OCI-LY7 (cell line): Measurements from ENCODE around the gene SOCS6. TPM values are rescaled to one million over a fixed set of nuclear protein-coding genes. Genes with fewer than 3 reads are reported as not detected.

Experiments used
- BruUV-seq: library from RNA; stranded (reverse); fragments of 400-500 nt; replicated peaks from 2 replicates; lab custom pipeline; 2021; lab: Mats Ljungman, UMichigan
- CTCF ChIA-PET: fragments of 300-600 bp; sonication (Branson Sonifier 250); formaldehyde crosslinking; loops from one replicate; lab custom pipeline; 2022; ENCODE audit warnings: antibody characterized with exemption; ENCODE audit not compliant: unreplicated experiment; lab: Charles Lee
- POLR2A ChIA-PET: fragments of 300-600 bp; sonication (Branson Sonifier 250); formaldehyde crosslinking; loops from one replicate; lab custom pipeline; 2022; ENCODE audit warnings: antibody characterized with exemption; lab: Charles Lee
- DNase-seq: peaks from one replicate; pipeline ENCODE4 v3.0.0-alpha.2; 2015; ENCODE audit warnings: low spot score
- H2AFZ ChIP-seq: fragments of 200-600 bp; sonication (generic), shearing (Covaris generic); 2 replicates; pipeline ENCODE4 v1.6.1; 2014; ENCODE audit warnings: mild to moderate bottlenecking, antibody characterized with exemption, low read length, moderate library complexity
- H3K27ac ChIP-seq: fragments of 200-600 bp; sonication (generic); 2 replicates; pipeline ENCODE4 v1.5.1; 2014; ENCODE audit warnings: mixed run types, low read depth, mild to moderate bottlenecking, moderate library complexity, low read length, inconsistent platforms; ENCODE audit not compliant: poor library complexity, severe bottlenecking
- H3K36me3 ChIP-seq: fragments of 200-600 bp; sonication (generic); 2 replicates; pipeline ENCODE4 v1.6.1; 2014; ENCODE audit warnings: mild to moderate bottlenecking, antibody characterized with exemption, low read length, moderate library complexity, mixed read lengths; ENCODE audit not compliant: insufficient read depth
- H3K4me1 ChIP-seq: fragments of 200-600 bp; sonication (generic); 2 replicates; pipeline ENCODE4 v1.5.1; 2014; ENCODE audit warnings: mild to moderate bottlenecking, low read length; ENCODE audit not compliant: insufficient read depth, poor library complexity, severe bottlenecking
- H3K4me2 ChIP-seq: fragments of 200-600 bp; sonication (generic); 2 replicates; pipeline ENCODE4 v1.6.1; 2014; ENCODE audit warnings: mild to moderate bottlenecking, low read length
- H3K4me3 ChIP-seq: fragments of 200-600 bp; sonication (generic); 2 replicates; pipeline ENCODE4 v1.5.1; 2014; ENCODE audit warnings: mild to moderate bottlenecking, low read depth, low read length; ENCODE audit not compliant: poor library complexity, severe bottlenecking
- H3K79me2 ChIP-seq: fragments of 200-600 bp; sonication (generic); 2 replicates; pipeline ENCODE4 v1.6.1; 2016; ENCODE audit warnings: low read depth, mild to moderate bottlenecking, low read length, moderate library complexity, mixed read lengths; ENCODE audit not compliant: insufficient read depth
- H3K9me2 ChIP-seq: fragments of 200-600 bp; sonication (generic); 2 replicates; pipeline ENCODE4 v1.6.1; 2016; ENCODE audit warnings: mild to moderate bottlenecking, low read length, mixed read lengths; ENCODE audit not compliant: insufficient read depth
- H3K9me3 ChIP-seq: fragments of 200-600 bp; sonication (generic); 2 replicates; pipeline ENCODE4 v1.6.1; 2014; ENCODE audit warnings: mild to moderate bottlenecking, mixed run types, low read length, mixed read lengths
- H4K20me1 ChIP-seq: fragments of 200-600 bp; sonication (generic); 2 replicates; pipeline ENCODE4 v1.6.1; 2014; ENCODE audit warnings: mild to moderate bottlenecking, antibody characterized with exemption, low read length, moderate library complexity, mixed read lengths; ENCODE audit not compliant: insufficient read depth
- EZH2phosphoT487 ChIP-seq: fragments of 200-600 bp; sonication (generic); IDR thresholded peaks from 2 replicates; pipeline ENCODE4 v1.6.1; 2018; ENCODE audit warnings: low read depth, borderline replicate concordance, mild to moderate bottlenecking, mixed run types, antibody characterized with exemption, low read length, moderate library complexity, mixed read lengths
- intact Hi-C: fragments of 100-400 bp; cut with micrococcal nuclease; formaldehyde crosslinking; loops from one replicate; pipeline ENCODE4 v1.10.0; 2022; ENCODE audit not compliant: unreplicated experiment
- total RNA-seq, 2 experiments: library from RNA; depleted of rRNA in 1 of 2; stranded (reverse); fragments of >200 nt in 1 of 2; shearing (Covaris generic) in 1 of 2; gene quantifications; 2 replicates each; pipeline ENCODE4 v1.2.3, GENCODE V29; 2014 to 2022
- TF ChIP-seq, protein P1 (sequence below): fragments of 200-600 bp; sonication (generic); conservative IDR thresholded peaks from 2 replicates; pipeline ENCODE4 v1.5.1; 2014; ENCODE audit warnings: mild to moderate bottlenecking, antibody characterized with exemption, low read length, moderate library complexity, mixed read lengths

Gene SOCS6
- total RNA-seq, 2 experiments from 2014 or later, result not detected

DNA sequence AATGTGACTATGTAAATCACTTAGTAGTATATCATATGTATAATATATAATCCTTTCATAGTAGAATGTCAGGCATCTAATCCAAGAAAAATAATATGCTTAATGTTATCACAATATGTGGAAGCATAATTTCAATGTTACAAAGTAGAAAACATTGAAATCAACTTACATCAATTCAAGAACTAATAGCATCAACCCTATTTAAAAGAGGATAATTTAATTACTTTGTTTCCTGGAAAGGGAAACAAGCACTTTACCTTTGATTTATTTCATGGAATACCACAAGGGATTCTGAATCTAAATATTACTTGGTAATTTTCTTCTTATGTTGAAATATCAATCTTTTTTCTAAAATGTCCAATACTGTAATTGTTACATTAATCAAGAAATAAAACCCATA is 30.6 kb upstream of the SOCS6 start:
- intact Hi-C loops, result no loop called here
- no peaks in the 10 kb centered on the region for H4K20me1 ChIP-seq
- no peak overlapping the region for H3K4me2 ChIP-seq
- no peaks in the 10 kb centered on the region for H3K4me1 ChIP-seq
- no peaks in the 10 kb centered on the region for H3K79me2 ChIP-seq
- no TSS peak for BruUV-seq
- H3K9me3 ChIP-seq, result no peaks in the 10 kb centered on the region
- H3K4me3 ChIP-seq, result no peak overlapping the region
- H3K36me3 ChIP-seq, result no peaks in the 10 kb centered on the region
- POLR2A ChIA-PET, result no interaction called here
- no peak overlapping the region for H2AFZ ChIP-seq
- H3K27ac ChIP-seq, result no peak overlapping the region
- no peak for DNase-seq
- CTCF ChIA-PET, result no interaction called here
- H3K9me2 ChIP-seq, result no peaks in the 10 kb centered on the region
- TF ChIP-seq EZH2phosphoT487, result no peak
- TF ChIP-seq, protein P1, sequence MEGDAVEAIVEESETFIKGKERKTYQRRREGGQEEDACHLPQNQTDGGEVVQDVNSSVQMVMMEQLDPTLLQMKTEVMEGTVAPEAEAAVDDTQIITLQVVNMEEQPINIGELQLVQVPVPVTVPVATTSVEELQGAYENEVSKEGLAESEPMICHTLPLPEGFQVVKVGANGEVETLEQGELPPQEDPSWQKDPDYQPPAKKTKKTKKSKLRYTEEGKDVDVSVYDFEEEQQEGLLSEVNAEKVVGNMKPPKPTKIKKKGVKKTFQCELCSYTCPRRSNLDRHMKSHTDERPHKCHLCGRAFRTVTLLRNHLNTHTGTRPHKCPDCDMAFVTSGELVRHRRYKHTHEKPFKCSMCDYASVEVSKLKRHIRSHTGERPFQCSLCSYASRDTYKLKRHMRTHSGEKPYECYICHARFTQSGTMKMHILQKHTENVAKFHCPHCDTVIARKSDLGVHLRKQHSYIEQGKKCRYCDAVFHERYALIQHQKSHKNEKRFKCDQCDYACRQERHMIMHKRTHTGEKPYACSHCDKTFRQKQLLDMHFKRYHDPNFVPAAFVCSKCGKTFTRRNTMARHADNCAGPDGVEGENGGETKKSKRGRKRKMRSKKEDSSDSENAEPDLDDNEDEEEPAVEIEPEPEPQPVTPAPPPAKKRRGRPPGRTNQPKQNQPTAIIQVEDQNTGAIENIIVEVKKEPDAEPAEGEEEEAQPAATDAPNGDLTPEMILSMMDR, result no peak

DNA sequence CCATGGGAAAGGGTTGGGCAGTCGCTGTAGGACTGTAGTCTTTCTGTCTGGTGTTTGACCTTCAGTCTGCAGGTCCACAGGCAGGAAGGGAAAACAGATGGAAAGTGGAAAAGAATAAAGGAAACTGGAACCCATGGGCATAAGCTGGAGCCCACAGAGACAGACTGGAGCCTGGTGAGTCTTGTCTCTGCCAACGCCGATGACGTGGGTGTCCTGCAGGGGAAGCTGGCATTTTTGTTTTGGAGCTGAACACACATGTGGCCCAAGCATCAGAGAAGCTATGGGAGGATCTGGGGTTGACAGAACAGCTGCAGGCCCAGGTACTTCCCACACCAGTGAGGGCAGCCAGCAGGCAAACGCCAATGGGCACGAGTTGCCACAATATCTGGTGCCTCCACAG is 28.2 kb upstream of the SOCS6 start:
- DNase-seq, result no peak
- Histone ChIP-seq H3K4me3 (no peak overlapping the region), H3K4me2 (no peak overlapping the region), H2AFZ (no peak overlapping the region), H3K4me1 (no peaks in the 10 kb centered on the region), H3K79me2 (no peaks in the 10 kb centered on the region), H3K9me3 (no peaks in the 10 kb centered on the region), H3K36me3 (no peaks in the 10 kb centered on the region), H3K9me2 (no peaks in the 10 kb centered on the region), H4K20me1 (no peaks in the 10 kb centered on the region), H3K27ac (no peak overlapping the region)
- ChIA-PET POLR2A (no interaction called here), CTCF (no interaction called here)
- no TSS peak for BruUV-seq
- TF ChIP-seq, protein P1, result no peak
- no peak for TF ChIP-seq EZH2phosphoT487
- intact Hi-C loops, result no loop called here

DNA sequence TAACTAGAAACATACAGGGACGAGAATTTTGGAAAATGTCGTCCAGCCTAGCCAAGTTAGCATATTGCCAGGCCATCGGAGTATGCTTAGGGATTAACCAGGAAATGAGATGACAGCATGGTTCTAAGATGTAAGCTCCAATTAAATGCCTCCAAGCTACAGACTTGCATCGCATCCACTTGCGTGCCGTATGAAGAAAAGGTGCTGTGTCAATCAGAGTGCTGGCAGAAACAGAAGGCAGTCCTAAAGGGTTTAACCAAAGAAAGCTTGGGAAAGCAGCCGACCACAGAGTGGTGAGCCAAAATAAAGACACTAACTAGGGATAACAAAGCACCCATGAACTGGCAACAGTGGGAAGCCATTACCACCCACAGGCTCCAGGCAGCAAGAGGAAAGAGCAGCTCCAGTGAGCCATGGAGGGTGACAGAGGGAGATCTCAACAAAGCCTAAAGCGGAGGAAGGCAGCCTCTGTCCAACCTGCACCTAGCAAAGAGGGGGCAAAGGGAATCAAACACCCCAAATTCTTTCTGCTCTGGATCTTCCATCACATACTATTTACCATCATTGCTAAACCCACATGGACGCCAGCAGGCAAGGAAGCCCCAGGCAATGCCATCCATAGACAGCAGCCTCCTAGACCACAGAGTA is 27.6 kb upstream of the SOCS6 start:
- ChIA-PET CTCF (no interaction called here), POLR2A (no interaction called here)
- H3K27ac ChIP-seq, result no peak overlapping the region
- no peak overlapping the region for H2AFZ ChIP-seq
- H3K36me3 ChIP-seq, result no peaks in the 10 kb centered on the region
- intact Hi-C loops, result no loop called here
- no peak overlapping the region for H3K4me2 ChIP-seq
- no peaks in the 10 kb centered on the region for H4K20me1 ChIP-seq
- no peaks in the 10 kb centered on the region for H3K4me1 ChIP-seq
- no peaks in the 10 kb centered on the region for H3K9me3 ChIP-seq
- DNase-seq, result no peak
- TF ChIP-seq EZH2phosphoT487, result no peak
- TF ChIP-seq, protein P1, result no peak
- H3K4me3 ChIP-seq, result no peak overlapping the region
- BruUV-seq, result no TSS peak
- H3K79me2 ChIP-seq, result no peaks in the 10 kb centered on the region
- no peaks in the 10 kb centered on the region for H3K9me2 ChIP-seq
